Activated CD8-positive, alpha-beta memory T cell treated with anti-CD3 and anti-CD28 coated beads, Interleukin-2, amount 50 U/mL, for 48 hours (primary cell): ENCODE data around the gene NEK8.
"Not testable (repeated sequence)": the region's sequence is repeated elsewhere in the genome, so short reads cannot be mapped to it uniquely, and the experiment has no call there.

Source experiments
- DNase-seq: peaks from one replicate; pipeline ENCODE4 v3.0.0-alpha.2; 2020

Gene NEK8

DNA sequence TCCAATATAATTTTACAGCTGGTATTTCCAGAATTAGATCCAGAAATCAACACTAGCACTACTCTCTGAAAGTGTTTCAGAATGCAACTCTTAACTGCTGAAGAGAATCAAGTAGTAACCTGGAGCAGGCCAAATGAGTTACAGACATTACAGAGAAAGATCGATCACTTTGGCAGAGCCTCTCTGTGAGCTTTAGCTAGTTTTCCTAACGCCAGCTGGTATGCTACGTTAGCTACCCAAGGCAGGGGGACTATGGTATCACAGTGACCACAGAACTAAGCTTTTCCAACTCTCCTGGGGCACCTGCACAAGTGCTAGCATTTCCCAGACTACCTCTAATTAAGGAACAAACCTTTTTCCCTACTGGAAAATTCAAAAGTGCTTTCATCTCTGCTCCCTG is 45.6 kb downstream of the NEK8 start:
- DNase-seq: no peak

DNA sequence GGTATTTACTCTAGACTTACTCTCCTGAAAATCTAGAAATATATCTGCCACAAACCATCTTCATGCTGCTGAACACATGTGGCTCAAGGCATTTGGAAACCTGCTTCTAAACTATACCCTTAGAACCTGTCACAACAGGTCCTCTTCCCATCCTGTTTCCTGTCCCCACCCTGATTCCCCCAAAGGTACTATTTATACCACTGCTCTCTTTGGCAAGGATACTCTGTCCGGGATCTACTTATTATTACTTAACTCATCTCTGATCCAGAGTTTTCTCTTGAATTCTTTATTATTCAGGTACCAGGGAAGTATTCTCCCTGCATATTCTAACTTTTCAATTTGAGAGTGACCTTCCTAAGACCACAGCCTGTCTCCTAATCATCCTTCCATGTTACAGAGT is 48.6 kb downstream of the NEK8 start:
- no peak for DNase-seq

DNA sequence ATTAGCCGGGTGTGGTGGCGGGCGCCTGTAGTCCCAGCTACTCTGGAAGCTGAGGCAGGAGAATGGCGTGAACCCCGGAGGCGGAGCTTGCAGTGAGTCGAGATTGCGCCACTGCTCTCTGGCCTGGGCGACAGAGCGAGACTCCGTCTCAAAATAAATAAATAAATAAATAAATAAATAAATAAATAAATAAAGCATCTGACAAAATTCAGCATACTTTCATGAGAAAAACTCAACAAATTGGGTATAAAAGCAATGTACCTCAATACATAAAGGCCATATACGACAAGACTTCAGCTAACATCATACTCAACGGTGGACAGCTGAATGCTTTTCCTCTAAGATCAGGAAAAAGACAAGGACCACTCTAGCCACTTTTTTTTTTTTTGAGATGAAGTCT is 51.0 kb downstream of the NEK8 start:
- DNase-seq: not testable (repeated sequence)

DNA sequence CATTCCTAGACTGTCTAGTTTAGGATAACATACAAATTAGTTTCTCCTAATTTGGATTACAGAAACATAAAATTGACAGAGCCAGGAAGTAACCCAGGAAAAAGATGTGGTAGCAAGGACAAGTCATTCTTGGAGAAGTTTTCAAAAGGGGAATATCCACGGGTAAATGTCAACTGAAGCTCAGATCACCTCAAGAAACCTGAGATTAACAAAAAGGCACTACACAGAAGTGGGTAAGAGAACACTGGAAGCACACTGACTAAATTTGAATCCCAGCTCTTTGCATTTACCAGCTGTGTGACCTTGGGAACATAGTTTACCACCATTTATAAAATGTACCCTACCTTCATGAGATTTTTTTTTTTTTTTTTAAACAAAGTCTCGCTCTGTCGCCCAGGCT is 54.6 kb downstream of the NEK8 start:
- DNase-seq: no peak

DNA sequence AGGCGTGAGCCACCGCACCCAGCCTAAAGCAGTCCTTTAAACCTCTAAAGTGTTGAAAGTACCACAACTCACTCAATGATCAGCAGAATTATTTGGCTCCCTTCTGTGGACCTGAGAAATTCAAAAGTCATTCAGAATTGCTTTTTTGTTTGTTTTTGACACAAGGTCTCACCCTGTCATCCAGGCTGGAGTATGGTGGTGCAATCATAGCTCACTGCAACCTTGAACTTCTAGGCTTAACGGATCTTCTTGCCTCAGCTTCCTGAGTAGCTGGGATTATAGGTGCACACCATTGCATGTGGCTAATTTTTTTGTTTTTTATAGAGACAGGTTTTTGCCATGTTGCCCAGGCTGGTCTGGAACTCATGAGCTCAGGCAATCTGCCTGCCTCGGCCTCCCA is 59.5 kb downstream of the NEK8 start:
- DNase-seq: no peak
